Left colon (tissue), 2 donors: ENCODE data around the gene SLC25A18. TPM values are rescaled to one million over a fixed set of nuclear protein-coding genes. Genes with fewer than 3 reads are reported as not detected.
A peak's percentile ranks its signal among the peaks of the same experiment; 100 is the strongest.

ENCODE experiments used
- ATAC-seq: fragments of 200-7000 bp; cut with Tn5 transposase; one replicate; pipeline ENCODE4 v1.9.1; 2020; ENCODE audit warnings: mild to moderate bottlenecking, moderate library complexity
- DNase-seq, 2 donors: peaks; one replicate each; pipeline ENCODE4 v3.0.0-alpha.2; 2020
- intact Hi-C, 2 donors: fragments of 100-400 bp; cut with DNase I in 1 of 2; cut with micrococcal nuclease in 1 of 2; formaldehyde crosslinking; loops; one replicate each; pipeline versions ENCODE4 v1.11.2 to v1.14.0; 2022; cut with DNase I, micrococcal nuclease
- total RNA-seq, 2 donors: library from RNA; stranded (reverse); fragmentation: NEBNext Ultra II Directional; extraction: Animal tissue kit (Norgen Biotek cat#: 25700); gene quantifications; one replicate each; pipeline ENCODE4 v1.2.1, GENCODE V29; 2021
- donor health status: DM: no; HTN: no; CAD: no.
- donor health status: DM: yes; HTN: yes; CAD: no.

The SLC25A18 gene
- total RNA-seq, 2 donors from 2014 or later, result not detected

DNA sequence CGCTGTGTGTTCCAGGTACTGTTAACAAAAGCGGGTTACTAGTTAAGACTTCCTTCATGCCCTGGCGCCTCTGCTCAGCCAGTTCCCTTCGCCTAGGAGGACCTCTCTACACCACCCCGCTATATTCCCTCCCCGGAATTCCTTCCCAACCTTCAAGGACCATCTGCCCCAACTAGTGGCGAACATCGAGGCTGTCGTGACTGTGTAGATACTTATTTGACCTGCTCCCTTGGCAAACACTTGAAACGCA lies 74.8 kb downstream of the SLC25A18 start:
- DNase-seq, result no peak
- intact Hi-C loops, result no loop called here
- ATAC-seq, result peak; percentile 46

DNA sequence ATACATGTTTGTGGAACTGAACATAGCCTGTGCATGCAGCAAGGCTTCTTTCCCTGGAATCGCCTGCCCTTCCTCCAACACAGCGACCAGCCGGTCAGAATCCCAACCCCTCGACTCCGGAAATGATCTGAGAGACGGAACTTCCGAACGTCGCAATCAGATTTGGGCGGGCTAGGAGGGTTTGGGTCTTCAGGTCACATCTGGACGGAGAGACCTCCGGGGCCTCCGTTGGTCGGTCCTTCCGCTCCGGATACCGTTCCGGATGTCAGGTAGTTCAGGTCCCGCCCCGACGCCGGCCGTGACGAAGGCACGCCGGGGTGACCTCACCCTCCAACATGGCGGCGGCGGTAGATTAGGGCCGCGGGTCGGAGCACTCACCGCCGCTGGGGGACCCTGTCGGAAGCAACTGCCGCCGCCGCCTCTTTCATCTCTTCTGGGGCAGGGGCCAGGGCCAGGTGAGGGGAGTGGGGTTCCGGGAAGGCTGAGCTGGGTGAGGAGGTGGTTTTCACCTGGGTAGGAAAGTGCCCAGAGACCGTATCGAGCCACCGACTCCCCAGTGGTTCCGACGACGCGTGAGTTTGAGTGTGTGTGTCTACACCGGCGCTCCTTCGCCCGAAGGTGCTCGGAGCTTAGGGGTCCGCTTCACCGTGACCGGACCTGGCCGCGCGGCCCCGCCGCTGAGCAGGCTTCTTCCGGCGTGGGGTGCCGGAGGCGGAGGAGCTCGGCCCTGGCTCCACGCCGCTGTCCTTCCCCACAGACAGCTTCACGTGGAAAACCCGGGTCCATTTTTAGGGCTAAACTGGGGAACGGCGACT lies 75.3 kb downstream of the SLC25A18 start, which contains the start of gene BCL2L13:
Gene BCL2L13, plus strand, starts transcription at position 326 of the 815 bp plus-strand sequence. CDS start 16,955 bp downstream, outside the sequence.
- ATAC-seq (peak; percentile 90), DNase-seq (peak; percentile 93 to 96)
- intact Hi-C loops, result no loop called here

DNA sequence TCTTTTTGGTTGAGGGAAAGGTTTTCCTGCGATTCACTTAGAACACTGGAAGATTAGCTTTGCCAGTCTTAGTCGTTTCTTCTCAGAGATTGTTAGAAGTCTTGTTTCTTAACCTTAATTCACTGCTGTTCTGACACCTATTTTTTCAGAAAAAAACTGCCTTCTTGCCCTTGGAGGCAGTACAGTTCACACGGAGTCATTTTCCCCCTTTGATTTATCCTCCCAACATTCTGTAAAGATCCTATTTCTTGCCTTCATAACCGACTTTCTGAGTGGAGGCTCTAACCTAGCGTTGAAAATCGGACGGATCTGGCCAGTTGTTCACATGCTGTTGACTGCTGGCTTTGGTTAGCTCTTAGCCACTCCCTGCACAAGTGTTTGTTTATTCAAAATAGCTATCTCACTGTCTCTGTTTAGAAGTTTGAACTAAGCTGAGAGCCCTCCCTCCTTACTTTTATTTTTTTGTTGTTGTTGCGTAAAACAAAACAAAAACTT lies 76.0 kb downstream of the SLC25A18 start:
- intact Hi-C loops, result no loop called here
- DNase-seq (peak; percentile 41 to 59), ATAC-seq (peak; percentile 69)

Other genes with a start within 250 kb of the SLC25A18 start
- under 1 TPM; 0.21 to 0.36 TPM for gene CECR2, start 194.0 kb upstream of the SLC25A18 start, total RNA-seq
- 100 to 1,000 TPM; 100 to 102 TPM for gene ATP6V1E1, start 65.3 kb downstream of the SLC25A18 start, total RNA-seq
- gene BCL2L13, start 75.3 kb downstream of the SLC25A18 start, total RNA-seq, result 10 to 100 TPM; 49.8 to 54.6 TPM
- gene BID, start 211.0 kb downstream of the SLC25A18 start, total RNA-seq, result 10 to 100 TPM; 26.5 to 33.2 TPM